ENCODE results near the gene FAM9A. TPM values are rescaled to one million over a fixed set of nuclear protein-coding genes. Genes with fewer than 3 reads are reported as not detected.

Gene FAM9A
- total and polyA plus RNA-seq, 2 of the 4 experiments (the other 2 are of a cell fraction) = not detected

- H3K14ac ChIP-seq (replicated peaks; ENCODE audit: low read depth, low read length) = no peak overlapping the region
- H3K9me3 ChIP-seq (ENCODE audit: control insufficient read depth, insufficient read depth, low read length) = no peaks in the 10 kb centered on the region
- no peak overlapping the region for H3K27ac ChIP-seq (ENCODE audit: insufficient read depth, low read length)
- no peak overlapping the region for H3K56ac ChIP-seq (ENCODE audit: extremely low read depth, insufficient read depth, low read length)
- no peak overlapping the region for H3K9ac ChIP-seq (ENCODE audit: low read depth, low read length)
- H4K8ac ChIP-seq (ENCODE audit: low read depth in 2 of 2, low read length in 2 of 2) = no peak overlapping the region
- H4K91ac ChIP-seq (ENCODE audit: insufficient read depth, low read depth, low read length) = no peak overlapping the region
- H2AK5ac ChIP-seq (ENCODE audit: low read depth, low read length) = no peak overlapping the region
- no peak overlapping the region for H2AFZ ChIP-seq (replicated peaks; ENCODE audit: low read length, poor library complexity)
- no peak overlapping the region for H3K4ac ChIP-seq (ENCODE audit: low read depth, low read length)
- no peak for TF ChIP-seq ELK1 (IDR thresholded peaks at IDR 0.05; ENCODE audit: borderline replicate concordance, low read depth, low read length)
- no peak for TF ChIP-seq SMC3 (IDR thresholded peaks at IDR 0.05; ENCODE audit: low read depth, low read length)
- TF ChIP-seq POLR2A (IDR thresholded peaks at IDR 0.05; ENCODE audit: low read depth, low read length) = no peak
- TF ChIP-seq FOS (IDR thresholded peaks at IDR 0.05; ENCODE audit: low read depth, low read length) = no peak
- TF ChIP-seq BHLHE40 (IDR thresholded peaks at IDR 0.05; ENCODE audit: low read depth, low read length) = no peak
- no peak for TF ChIP-seq RFX5 (IDR thresholded peaks at IDR 0.05; ENCODE audit: low read depth, low read length)
- TF ChIP-seq NFE2L2 (IDR thresholded peaks at IDR 0.05; ENCODE audit: low read depth, low read length) = no peak
- TF ChIP-seq MXI1 (IDR thresholded peaks at IDR 0.05; ENCODE audit: borderline replicate concordance, low read depth, low read length) = no peak
- TF ChIP-seq CEBPB (IDR thresholded peaks at IDR 0.05; ENCODE audit: low read depth, low read length) = no peak
- H3K36me3 ChIP-seq (ENCODE audit: control insufficient read depth, insufficient read depth, low read length) = no peaks in the 10 kb centered on the region
- no TSS peak for BruUV-seq (replicated peaks)
- in situ Hi-C loops (cut with MboI; ENCODE audit: low sequenced_read_pairs) (no loop called here), intact Hi-C loops (cut with micrococcal nuclease) (no loop called here), dilution Hi-C loops (cut with HindIII; ENCODE audit: low sequenced_read_pairs, unreplicated experiment) (no loop called here)
- H2BK20ac ChIP-seq (ENCODE audit: low read depth, low read length) = no peak overlapping the region
- no peaks in the 10 kb centered on the region for H3K27me3 ChIP-seq (ENCODE audit: control insufficient read depth, insufficient read depth, low read length)
- ChIA-PET CTCF (no interaction called here), POLR2A (ENCODE audit: unreplicated experiment) (no interaction called here)
- no peaks in the 10 kb centered on the region for H3K4me1 ChIP-seq (ENCODE audit: control insufficient read depth, insufficient read depth, low read length)
- H3K79me1 ChIP-seq (ENCODE audit: low read depth in 1 of 2, low read length in 2 of 2) = no peaks in the 10 kb centered on the region
- no peak overlapping the region for H3K4me3 ChIP-seq (ENCODE audit: insufficient read depth, low read depth, low read length)
- no peak overlapping the region for H2BK120ac ChIP-seq (ENCODE audit: low read depth, low read length)
- no peak overlapping the region for H2BK5ac ChIP-seq (ENCODE audit: low read depth, low read length, poor library complexity, severe bottlenecking)
- no peak for ATAC-seq (ENCODE audit: low read depth)
- no peak overlapping the region for H4K5ac ChIP-seq (ENCODE audit: low read depth, low read length)
- no peaks in the 10 kb centered on the region for H4K20me1 ChIP-seq (ENCODE audit: insufficient read depth, low read length)
- no peak for DNase-seq
- H2AK9ac ChIP-seq (replicated peaks; ENCODE audit: low read depth, low read length, poor library complexity) = no peak overlapping the region
- H3K18ac ChIP-seq (ENCODE audit: low read depth, low read length) = no peak overlapping the region
- peak overlapping the region; percentile 48; the same call in 1 of the 3 replicates for H2BK15ac ChIP-seq (ENCODE audit: low read depth, low read length)
- H3K4me2 ChIP-seq (ENCODE audit: low read depth, low read length) = no peak overlapping the region
- no peak overlapping the region for H3K23ac ChIP-seq (ENCODE audit: low read depth, low read length)
- no peaks in the 10 kb centered on the region for H3K9me1 ChIP-seq (ENCODE audit: insufficient read depth, low read length)
These were observed 45.4 kb downstream of the FAM9A start for GRCh38 chrX:8755813-8756212.
